Body of pancreas (tissue), 4 donors: Measurements from ENCODE around the gene CWC22.

Experiments
- POLR2A ChIP-seq, 3 donors: fragments of 450-650 bp; IDR thresholded peaks; one replicate each; pipeline ENCODE4 v1.6.1; 2016; ENCODE audit warnings: antibody characterized with exemption in 3 of 3, mild to moderate bottlenecking in 2 of 3
- TF ChIP-seq, protein P1 (sequence below), 7 experiments: fragments of 450-650 bp in 4 of 7; fragments of 200-600 bp in 3 of 7; sonication (generic) in 3 of 7; IDR thresholded peaks; one replicate each; pipeline ENCODE4 v1.5.1; 2016 to 2019; ENCODE audit warnings: antibody characterized with exemption in 7 of 7

- TF ChIP-seq, protein P1, sequence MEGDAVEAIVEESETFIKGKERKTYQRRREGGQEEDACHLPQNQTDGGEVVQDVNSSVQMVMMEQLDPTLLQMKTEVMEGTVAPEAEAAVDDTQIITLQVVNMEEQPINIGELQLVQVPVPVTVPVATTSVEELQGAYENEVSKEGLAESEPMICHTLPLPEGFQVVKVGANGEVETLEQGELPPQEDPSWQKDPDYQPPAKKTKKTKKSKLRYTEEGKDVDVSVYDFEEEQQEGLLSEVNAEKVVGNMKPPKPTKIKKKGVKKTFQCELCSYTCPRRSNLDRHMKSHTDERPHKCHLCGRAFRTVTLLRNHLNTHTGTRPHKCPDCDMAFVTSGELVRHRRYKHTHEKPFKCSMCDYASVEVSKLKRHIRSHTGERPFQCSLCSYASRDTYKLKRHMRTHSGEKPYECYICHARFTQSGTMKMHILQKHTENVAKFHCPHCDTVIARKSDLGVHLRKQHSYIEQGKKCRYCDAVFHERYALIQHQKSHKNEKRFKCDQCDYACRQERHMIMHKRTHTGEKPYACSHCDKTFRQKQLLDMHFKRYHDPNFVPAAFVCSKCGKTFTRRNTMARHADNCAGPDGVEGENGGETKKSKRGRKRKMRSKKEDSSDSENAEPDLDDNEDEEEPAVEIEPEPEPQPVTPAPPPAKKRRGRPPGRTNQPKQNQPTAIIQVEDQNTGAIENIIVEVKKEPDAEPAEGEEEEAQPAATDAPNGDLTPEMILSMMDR (IDR thresholded peaks at IDR 0.05): no peak
- TF ChIP-seq POLR2A (IDR thresholded peaks at IDR 0.05): no peak
Measured at GRCh38 chr2:179963626-179964025, 43.5 kb downstream of the CWC22 start.
